Epithelial cell of proximal tubule (primary cell): ENCODE results near the gene COL5A1. TPM values are rescaled to one million over a fixed set of nuclear protein-coding genes. Genes with fewer than 3 reads are reported as not detected.

Experiments used
- DNase-seq: peaks from one replicate; pipeline ENCODE4 v3.0.0-alpha.2; 2011; ENCODE audit warnings: low read depth
- H3K4me3 ChIP-seq: 2 replicates; pipeline ENCODE4 v1.5.1; 2011; ENCODE audit warnings: low read depth, mild to moderate bottlenecking, low read length
- CTCF ChIP-seq: conservative IDR thresholded peaks from 2 replicates; pipeline ENCODE4 v1.5.1; 2012; ENCODE audit warnings: low read depth, mild to moderate bottlenecking, low read length
- total RNA-seq: library from RNA; depleted of rRNA; stranded (reverse); fragments of >200 nt; gene quantifications from 2 replicates; pipeline ENCODE4 v1.2.3, GENCODE V29; 2015

COL5A1 gene
- total RNA-seq, 1 donor from 2014 or later: 16.0 TPM

- DNase-seq: no peak
- H3K4me3 ChIP-seq: no peak overlapping the region
- no peak for TF ChIP-seq CTCF
Measured at GRCh38 chr9:134811079-134811672, 169.6 kb downstream of the COL5A1 start.

- no peak for TF ChIP-seq CTCF
- H3K4me3 ChIP-seq: no peak overlapping the region
- DNase-seq: no peak
Measured at GRCh38 chr9:134811673-134812342, 170.2 kb downstream of the COL5A1 start.

DNA sequence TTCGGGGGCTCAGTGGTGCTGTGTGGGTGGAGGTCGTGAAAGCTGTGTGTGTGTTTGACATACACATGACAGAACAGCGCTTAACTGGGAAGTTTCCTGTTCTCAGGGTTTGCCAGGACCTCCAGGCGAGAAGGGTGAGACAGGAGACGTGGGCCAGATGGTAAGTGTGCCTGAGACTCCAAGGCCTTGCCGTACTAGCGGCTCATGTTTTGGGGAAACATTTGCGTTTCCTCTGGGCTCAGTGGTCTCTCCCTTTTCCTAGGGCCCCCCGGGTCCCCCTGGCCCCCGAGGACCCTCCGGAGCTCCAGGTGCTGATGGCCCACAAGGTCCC, 170.7 kb downstream of the COL5A1 start:
- H3K4me3 ChIP-seq: no peak overlapping the region
- DNase-seq: no peak
- no peak for TF ChIP-seq CTCF

- no peak for TF ChIP-seq CTCF
- DNase-seq: no peak
- H3K4me3 ChIP-seq: no peak overlapping the region
Measured at GRCh38 chr9:134813841-134814240, 172.2 kb downstream of the COL5A1 start.

GRCh38 chr9:134814598-134815215, 173.1 kb downstream of the COL5A1 start:
- TF ChIP-seq CTCF: no peak
- no peak overlapping the region for H3K4me3 ChIP-seq
- DNase-seq: no peak

DNA sequence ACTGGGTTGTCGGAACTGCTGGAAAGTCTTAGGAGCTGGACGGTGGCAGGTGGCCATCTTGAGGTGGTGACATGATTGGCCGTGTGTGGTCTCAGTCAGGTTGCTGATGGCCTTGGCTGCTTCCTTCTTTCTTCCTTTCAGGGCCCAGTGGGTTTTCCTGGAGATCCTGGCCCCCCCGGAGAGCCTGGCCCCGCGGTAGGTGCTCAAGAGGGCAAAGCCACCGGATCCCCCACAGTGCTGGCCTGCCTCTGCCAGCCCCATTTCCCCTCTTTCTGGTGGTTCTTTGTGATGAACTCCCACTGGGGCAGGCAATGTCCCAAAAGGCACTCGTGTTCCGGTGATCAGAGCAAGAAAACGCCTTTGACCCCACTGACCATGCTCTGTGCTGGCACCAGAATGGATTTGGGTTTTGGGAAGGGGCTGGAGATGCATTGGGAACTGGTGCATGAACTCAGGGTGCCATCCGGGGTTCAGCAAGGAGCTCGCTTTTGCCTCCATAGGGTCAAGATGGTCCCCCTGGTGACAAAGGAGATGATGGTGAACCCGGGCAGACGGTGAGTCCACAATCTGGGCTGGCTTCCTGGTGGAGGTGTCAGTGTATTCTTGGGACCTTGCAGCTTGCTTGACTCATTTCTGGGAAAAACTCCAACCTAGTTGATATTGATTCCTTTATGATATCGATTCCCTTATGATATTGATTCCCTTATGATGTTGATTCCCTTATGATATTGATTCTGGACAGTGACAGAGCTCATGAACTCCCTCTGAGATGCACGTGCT, 174.0 kb downstream of the COL5A1 start:
- no peak overlapping the region for H3K4me3 ChIP-seq
- DNase-seq: no peak
- no peak for TF ChIP-seq CTCF
